HG03354 (cell line): ENCODE results near the gene ITIH5.
"Not testable (repeated sequence)": the region's sequence is repeated elsewhere in the genome, so short reads cannot be mapped to it uniquely, and the experiment has no call there.

Experiments used
- ATAC-seq: cut with Tn5 transposase; IDR thresholded peaks from one replicate; pipeline ENCODE4 v1.9.1; 2021; ENCODE audit warnings: mild to moderate bottlenecking; ENCODE audit not compliant: unreplicated experiment, poor library complexity, severe bottlenecking

Gene ITIH5

GRCh38 chr10:7666253-7667023 is at the start of gene ITIH5:
Gene ITIH5 (minus strand): TSS chr10:7666966. CDS start chr10:7666892, 74 bp downstream.
- ATAC-seq = no peak

- no peak for ATAC-seq
Observed at GRCh38 chr10:7715515-7715914, 48.7 kb upstream of the ITIH5 start.

GRCh38 chr10:7711075-7711474 is 44.3 kb upstream of the ITIH5 start:
- ATAC-seq = not testable (repeated sequence)

- ATAC-seq = no peak
Observed at GRCh38 chr10:7710446-7710845, 43.7 kb upstream of the ITIH5 start.

GRCh38 chr10:7708832-7709231 is 42.1 kb upstream of the ITIH5 start:
- ATAC-seq = no peak

- no peak for ATAC-seq
Observed at GRCh38 chr10:7707858-7708622, 41.3 kb upstream of the ITIH5 start.

GRCh38 chr10:7707102-7707501 is 40.3 kb upstream of the ITIH5 start:
- ATAC-seq = no peak

- no peak for ATAC-seq
Observed at GRCh38 chr10:7706534-7707073, 39.8 kb upstream of the ITIH5 start.

- ATAC-seq = no peak
Observed at GRCh38 chr10:7705341-7705740, 38.6 kb upstream of the ITIH5 start.

- ATAC-seq = no peak
Observed at GRCh38 chr10:7704071-7705016, 37.6 kb upstream of the ITIH5 start.

- no peak for ATAC-seq
Observed at GRCh38 chr10:7703140-7703539, 36.4 kb upstream of the ITIH5 start, which contains the start of gene ITIH2. Gene ITIH2 (plus strand): TSS chr10:7703316. CDS start chr10:7703435, 119 bp downstream.

- ATAC-seq = no peak
Observed at GRCh38 chr10:7702288-7702812, 35.6 kb upstream of the ITIH5 start.

GRCh38 chr10:7701158-7701742 is 34.5 kb upstream of the ITIH5 start:
- ATAC-seq = no peak

- no peak for ATAC-seq
Observed at GRCh38 chr10:7700577-7701125, 33.9 kb upstream of the ITIH5 start.

GRCh38 chr10:7697426-7697825 is 30.7 kb upstream of the ITIH5 start:
- no peak for ATAC-seq

GRCh38 chr10:7696545-7696944 is 29.8 kb upstream of the ITIH5 start:
- ATAC-seq = no peak

- ATAC-seq = not testable (repeated sequence)
Observed at GRCh38 chr10:7693194-7693593, 26.4 kb upstream of the ITIH5 start.

- ATAC-seq = not testable (repeated sequence)
Observed at GRCh38 chr10:7692368-7692767, 25.6 kb upstream of the ITIH5 start.
